ENCODE measurements around the gene IQGAP3.

DNA sequence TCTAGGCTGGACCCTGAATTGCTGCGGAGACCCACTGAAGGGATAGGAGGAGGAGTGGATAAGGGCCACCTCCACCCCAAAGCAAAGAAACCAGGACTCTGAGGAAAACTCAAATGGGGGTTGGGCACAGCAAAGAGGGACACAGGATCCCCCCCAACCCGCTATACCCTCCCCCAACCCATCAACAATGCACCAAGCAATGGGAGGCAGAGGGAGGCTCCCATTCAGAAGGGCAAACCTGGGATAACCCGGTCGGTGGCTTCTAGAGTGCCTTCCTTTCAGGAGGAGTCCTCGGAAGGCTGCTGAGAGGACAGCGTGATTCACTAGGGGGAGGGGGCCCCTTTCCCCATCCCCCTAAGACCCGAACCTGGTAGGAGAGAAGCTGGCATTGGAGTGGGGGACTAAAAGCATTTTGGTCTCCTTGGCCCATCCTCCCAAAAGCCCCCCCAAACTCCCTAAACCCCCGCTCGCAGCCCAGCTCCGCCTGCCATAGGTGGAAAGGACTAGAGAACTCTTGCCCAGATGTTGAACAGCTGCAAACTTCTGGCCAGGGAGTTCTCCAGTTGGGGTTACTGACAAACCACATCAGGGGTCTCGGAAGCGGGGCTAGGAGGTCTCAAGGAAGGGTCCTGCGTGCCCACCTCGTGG lies 73.0 kb downstream of the IQGAP3 start:
- TF ChIP-seq POLR2A (IDR thresholded peaks at IDR 0.05; ENCODE audit: low read depth, low read length) = no peak
- no peak for TF ChIP-seq POLR2AphosphoS5 (IDR thresholded peaks at IDR 0.05; ENCODE audit: low read depth, low read length)

Data from GM12892 (cell line).